Choroid plexus epithelial cell (primary cell): Measurements from ENCODE around the gene KLC4.
A peak's percentile ranks its signal among the peaks of the same experiment; 100 is the strongest.

Experiments used
- DNase-seq: peaks from one replicate; pipeline ENCODE4 v3.0.0-alpha.2; 2010; ENCODE audit warnings: low read depth
- H3K4me3 ChIP-seq: 2 replicates; pipeline ENCODE4 v1.5.1; 2011; ENCODE audit warnings: low read depth, mild to moderate bottlenecking, control low read depth, low read length, moderate library complexity
- TF ChIP-seq, protein P1 (sequence below): conservative IDR thresholded peaks from 2 replicates; pipeline ENCODE4 v1.5.1; 2011; ENCODE audit warnings: low read depth, mild to moderate bottlenecking, control low read depth, inconsistent platforms, low read length, moderate library complexity

The KLC4 gene

DNA sequence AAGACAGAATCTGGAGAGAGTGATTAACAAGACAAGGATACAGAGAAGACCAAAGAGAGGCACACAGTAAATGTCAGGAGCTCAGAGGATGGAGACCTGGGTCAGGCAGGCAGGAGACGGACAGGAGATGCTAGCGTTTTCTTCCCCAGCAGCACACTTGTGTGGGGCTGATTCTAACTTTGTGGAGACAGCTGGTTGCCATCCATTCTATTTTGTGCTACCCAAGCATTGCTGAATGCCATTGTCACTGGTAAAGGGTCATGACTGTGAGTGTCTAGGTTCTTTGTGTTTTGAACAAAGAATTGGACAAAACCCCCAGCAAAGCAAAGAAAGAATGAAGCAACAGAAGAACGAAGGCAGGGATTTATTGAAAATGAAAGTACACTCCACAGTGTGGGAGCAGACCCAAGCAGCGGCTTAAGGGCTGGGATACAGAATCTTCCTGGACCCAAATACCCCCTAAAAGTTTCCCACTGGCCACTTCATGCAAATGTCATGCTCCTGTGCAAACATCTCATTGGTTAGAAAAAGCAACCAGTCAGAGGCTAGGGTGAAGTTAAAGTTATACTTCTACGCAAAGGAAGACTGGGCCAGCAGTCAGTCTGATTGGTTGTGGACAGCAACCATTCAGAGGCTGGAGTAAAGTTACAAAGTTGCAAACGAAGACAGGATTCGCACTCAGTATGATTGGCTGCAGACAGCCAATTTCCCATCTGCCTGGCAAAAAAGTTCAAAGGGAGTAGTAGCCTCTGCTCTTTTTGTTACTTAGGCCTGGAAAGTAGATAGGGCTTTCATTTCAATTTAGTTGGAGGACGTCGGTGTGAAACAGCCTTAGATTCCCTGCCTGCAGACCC lies 34.2 kb downstream of the KLC4 start:
- TF ChIP-seq, protein P1, sequence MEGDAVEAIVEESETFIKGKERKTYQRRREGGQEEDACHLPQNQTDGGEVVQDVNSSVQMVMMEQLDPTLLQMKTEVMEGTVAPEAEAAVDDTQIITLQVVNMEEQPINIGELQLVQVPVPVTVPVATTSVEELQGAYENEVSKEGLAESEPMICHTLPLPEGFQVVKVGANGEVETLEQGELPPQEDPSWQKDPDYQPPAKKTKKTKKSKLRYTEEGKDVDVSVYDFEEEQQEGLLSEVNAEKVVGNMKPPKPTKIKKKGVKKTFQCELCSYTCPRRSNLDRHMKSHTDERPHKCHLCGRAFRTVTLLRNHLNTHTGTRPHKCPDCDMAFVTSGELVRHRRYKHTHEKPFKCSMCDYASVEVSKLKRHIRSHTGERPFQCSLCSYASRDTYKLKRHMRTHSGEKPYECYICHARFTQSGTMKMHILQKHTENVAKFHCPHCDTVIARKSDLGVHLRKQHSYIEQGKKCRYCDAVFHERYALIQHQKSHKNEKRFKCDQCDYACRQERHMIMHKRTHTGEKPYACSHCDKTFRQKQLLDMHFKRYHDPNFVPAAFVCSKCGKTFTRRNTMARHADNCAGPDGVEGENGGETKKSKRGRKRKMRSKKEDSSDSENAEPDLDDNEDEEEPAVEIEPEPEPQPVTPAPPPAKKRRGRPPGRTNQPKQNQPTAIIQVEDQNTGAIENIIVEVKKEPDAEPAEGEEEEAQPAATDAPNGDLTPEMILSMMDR = no peak
- peak; percentile 60 for DNase-seq
- H3K4me3 ChIP-seq = no peak overlapping the region

DNA sequence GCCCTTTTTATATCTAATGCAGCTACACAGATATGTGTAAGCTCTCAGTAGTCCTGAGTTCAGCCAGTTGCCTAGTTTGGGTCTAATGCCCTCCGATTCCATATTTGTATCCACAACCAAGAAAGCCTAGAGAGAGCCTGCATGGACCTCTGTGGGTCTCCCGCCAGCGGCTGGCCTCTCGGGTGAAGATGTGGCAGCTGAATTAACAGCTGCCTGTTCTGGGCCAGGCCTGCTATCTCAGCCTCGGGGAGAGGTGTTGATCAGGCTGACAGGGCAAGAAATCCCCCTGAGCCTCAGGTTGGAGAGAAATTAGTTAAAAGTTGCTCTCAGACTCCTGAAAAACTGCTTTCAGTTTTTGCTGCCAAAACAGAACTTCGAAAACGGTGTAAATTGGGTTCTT lies 36.5 kb downstream of the KLC4 start:
- H3K4me3 ChIP-seq = no peak overlapping the region
- TF ChIP-seq, protein P1 = no peak
- no peak for DNase-seq

DNA sequence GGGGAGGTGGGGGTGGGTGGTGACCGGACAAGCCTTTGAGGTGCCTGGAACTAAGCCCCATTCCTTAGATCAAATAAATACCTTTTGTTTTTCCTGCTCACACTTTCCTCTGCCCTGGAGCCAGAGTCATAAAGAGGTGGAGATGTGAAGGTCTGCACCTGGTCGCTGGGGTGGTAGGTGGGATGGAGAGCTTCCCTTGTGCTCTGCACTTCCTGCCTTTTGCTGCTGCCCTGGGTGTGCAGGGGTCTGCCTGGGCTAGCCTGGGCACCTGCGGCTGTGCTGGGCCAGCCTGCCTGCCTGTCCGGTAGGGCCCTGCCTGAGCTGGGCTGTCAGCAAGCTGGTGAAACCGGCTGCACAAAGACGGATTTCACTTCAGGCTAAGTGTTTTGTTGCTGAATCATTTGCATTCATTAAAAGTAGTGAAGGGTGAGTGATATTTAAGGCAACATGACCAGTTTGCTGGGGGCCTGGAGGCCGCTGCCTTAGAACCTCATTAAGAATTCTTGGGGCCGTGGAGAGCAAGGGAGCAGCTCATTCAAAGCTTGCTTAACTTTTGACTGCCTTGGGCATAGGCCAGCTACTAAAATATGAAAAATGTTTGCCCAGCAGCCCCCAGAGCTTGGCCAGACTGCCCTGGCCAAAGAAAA lies 37.1 kb downstream of the KLC4 start:
- TF ChIP-seq, protein P1 = no peak
- DNase-seq = peak; percentile 83
- H3K4me3 ChIP-seq = no peak overlapping the region

DNA sequence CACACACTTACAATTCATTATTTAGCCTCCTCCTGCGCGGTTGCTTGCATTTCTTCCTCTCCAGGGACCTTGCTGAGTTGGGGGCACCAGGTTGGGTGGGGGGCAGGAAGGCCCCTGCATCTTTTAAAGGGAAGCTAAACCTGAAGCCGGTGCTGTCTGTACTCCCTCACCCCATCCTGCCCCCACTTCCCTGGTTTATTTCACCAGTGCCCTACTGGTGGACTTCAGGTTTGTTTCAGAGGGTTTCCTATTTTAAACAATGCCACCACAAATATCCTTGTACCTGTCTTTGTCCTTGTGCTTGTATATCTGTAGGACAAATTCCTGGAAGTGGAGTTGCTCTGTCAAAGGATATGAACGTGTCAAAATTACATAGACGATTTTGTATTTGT lies 37.7 kb downstream of the KLC4 start:
- TF ChIP-seq, protein P1 = peak; percentile 18
- H3K4me3 ChIP-seq = no peak overlapping the region
- DNase-seq = no peak

DNA sequence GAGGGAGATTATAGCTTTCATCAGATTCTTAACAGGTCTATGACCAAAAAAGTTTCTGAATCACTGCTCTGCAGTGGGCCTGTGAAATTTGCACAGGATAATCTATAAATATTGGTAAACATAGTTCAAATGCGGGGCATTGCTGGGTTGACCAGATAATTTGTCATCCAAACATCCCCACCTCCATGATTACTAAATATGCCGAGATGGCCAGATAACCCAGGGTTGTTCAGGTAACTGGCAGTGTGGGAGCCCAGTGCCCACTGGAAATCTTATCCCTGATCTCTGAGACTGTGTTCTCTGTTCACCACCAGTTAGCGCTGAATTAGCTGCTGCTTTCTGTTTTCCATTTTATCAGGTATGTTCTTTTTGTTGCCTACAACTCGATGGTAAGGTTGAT lies 38.1 kb downstream of the KLC4 start:
- H3K4me3 ChIP-seq = no peak overlapping the region
- no peak for DNase-seq
- TF ChIP-seq, protein P1 = no peak

DNA sequence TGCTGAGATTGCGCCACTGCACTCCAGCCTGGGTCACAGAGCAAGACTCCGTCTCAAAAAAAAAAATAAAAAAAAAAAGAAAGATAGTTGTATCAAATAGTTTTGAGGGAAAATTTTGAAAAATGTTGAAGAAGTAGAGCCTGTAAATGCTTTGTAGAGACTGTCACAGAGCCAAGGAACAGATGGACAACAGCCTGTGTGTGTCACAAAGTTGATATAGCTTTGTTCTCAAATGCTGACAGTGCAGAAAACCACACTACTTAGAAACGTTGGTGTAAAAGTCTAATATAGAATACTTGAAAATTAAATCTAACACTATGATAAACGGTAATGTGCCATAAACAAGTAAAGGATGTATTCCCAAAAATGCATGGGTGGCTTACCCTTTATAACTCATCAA lies 42.1 kb downstream of the KLC4 start:
- TF ChIP-seq, protein P1 = no peak

More for the DNA sequence above, 42.1 kb downstream of the KLC4 start:
- H3K4me3 ChIP-seq = no peak overlapping the region
- no peak for DNase-seq
